ENCODE measurements around the gene ANO8. TPM values are rescaled to one million over a fixed set of nuclear protein-coding genes. Genes with fewer than 3 reads are reported as not detected.

ANO8 gene
- total and polyA plus RNA-seq, 2 experiments from 2014 or later = 4.5 to 24.9 TPM

GRCh38 chr19:17300992-17301619 lies 33.5 kb downstream of the ANO8 start:
- H2AFZ ChIP-seq = no peak overlapping the region
- no peaks in the 10 kb centered on the region for H3K27me3 ChIP-seq (ENCODE audit: insufficient read depth)
- Mint-ChIP-seq H3K36me3 (ENCODE audit: low read depth) (peaks cover 25% of the 10 kb centered on the region), H3K9me3 (peaks cover 10% of the 10 kb centered on the region), H3K27me3 (ENCODE audit: insufficient read depth, low read depth, poor library complexity) (peaks cover 20% of the 10 kb centered on the region), H3K4me1 (peaks cover 27% of the 10 kb centered on the region), H3K4me3 (peak overlapping the region; percentile 20; the same call in 2 of the 3 replicates), H3K27ac (no peak overlapping the region)
- H3K27ac ChIP-seq (ENCODE audit: low read depth) = no peak overlapping the region
- H3K4me3 ChIP-seq = no peak overlapping the region
- no peak for ATAC-seq
- TF ChIP-seq POLR2AphosphoS5 (IDR thresholded peaks at IDR 0.05; ENCODE audit: low read depth) (no peak), ETS1 (IDR thresholded peaks at IDR 0.05) (no peak), JUNB (IDR thresholded peaks at IDR 0.05; ENCODE audit: unreplicated experiment) (no peak), ZNF114 (CRISPR knock-in tag; IDR thresholded peaks at IDR 0.05) (no peak), EZH2 (IDR thresholded peaks at IDR 0.05; ENCODE audit: low read depth, unreplicated experiment) (no peak), EZH2phosphoT487 (IDR thresholded peaks at IDR 0.05; ENCODE audit: unreplicated experiment) (no peak), STAT1 (IDR thresholded peaks at IDR 0.05; ENCODE audit: unreplicated experiment) (no peak), ZNF331 (CRISPR knock-in tag; IDR thresholded peaks at IDR 0.05; ENCODE audit: low read depth) (no peak), REST (IDR thresholded peaks at IDR 0.05; ENCODE audit: unreplicated experiment) (no peak)
- TF ChIP-seq, protein P1, sequence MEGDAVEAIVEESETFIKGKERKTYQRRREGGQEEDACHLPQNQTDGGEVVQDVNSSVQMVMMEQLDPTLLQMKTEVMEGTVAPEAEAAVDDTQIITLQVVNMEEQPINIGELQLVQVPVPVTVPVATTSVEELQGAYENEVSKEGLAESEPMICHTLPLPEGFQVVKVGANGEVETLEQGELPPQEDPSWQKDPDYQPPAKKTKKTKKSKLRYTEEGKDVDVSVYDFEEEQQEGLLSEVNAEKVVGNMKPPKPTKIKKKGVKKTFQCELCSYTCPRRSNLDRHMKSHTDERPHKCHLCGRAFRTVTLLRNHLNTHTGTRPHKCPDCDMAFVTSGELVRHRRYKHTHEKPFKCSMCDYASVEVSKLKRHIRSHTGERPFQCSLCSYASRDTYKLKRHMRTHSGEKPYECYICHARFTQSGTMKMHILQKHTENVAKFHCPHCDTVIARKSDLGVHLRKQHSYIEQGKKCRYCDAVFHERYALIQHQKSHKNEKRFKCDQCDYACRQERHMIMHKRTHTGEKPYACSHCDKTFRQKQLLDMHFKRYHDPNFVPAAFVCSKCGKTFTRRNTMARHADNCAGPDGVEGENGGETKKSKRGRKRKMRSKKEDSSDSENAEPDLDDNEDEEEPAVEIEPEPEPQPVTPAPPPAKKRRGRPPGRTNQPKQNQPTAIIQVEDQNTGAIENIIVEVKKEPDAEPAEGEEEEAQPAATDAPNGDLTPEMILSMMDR (conservative IDR thresholded peaks at IDR 0.05; ENCODE audit: low read depth in 2 of 2) = no peak
- TF ChIP-seq, protein P2, sequence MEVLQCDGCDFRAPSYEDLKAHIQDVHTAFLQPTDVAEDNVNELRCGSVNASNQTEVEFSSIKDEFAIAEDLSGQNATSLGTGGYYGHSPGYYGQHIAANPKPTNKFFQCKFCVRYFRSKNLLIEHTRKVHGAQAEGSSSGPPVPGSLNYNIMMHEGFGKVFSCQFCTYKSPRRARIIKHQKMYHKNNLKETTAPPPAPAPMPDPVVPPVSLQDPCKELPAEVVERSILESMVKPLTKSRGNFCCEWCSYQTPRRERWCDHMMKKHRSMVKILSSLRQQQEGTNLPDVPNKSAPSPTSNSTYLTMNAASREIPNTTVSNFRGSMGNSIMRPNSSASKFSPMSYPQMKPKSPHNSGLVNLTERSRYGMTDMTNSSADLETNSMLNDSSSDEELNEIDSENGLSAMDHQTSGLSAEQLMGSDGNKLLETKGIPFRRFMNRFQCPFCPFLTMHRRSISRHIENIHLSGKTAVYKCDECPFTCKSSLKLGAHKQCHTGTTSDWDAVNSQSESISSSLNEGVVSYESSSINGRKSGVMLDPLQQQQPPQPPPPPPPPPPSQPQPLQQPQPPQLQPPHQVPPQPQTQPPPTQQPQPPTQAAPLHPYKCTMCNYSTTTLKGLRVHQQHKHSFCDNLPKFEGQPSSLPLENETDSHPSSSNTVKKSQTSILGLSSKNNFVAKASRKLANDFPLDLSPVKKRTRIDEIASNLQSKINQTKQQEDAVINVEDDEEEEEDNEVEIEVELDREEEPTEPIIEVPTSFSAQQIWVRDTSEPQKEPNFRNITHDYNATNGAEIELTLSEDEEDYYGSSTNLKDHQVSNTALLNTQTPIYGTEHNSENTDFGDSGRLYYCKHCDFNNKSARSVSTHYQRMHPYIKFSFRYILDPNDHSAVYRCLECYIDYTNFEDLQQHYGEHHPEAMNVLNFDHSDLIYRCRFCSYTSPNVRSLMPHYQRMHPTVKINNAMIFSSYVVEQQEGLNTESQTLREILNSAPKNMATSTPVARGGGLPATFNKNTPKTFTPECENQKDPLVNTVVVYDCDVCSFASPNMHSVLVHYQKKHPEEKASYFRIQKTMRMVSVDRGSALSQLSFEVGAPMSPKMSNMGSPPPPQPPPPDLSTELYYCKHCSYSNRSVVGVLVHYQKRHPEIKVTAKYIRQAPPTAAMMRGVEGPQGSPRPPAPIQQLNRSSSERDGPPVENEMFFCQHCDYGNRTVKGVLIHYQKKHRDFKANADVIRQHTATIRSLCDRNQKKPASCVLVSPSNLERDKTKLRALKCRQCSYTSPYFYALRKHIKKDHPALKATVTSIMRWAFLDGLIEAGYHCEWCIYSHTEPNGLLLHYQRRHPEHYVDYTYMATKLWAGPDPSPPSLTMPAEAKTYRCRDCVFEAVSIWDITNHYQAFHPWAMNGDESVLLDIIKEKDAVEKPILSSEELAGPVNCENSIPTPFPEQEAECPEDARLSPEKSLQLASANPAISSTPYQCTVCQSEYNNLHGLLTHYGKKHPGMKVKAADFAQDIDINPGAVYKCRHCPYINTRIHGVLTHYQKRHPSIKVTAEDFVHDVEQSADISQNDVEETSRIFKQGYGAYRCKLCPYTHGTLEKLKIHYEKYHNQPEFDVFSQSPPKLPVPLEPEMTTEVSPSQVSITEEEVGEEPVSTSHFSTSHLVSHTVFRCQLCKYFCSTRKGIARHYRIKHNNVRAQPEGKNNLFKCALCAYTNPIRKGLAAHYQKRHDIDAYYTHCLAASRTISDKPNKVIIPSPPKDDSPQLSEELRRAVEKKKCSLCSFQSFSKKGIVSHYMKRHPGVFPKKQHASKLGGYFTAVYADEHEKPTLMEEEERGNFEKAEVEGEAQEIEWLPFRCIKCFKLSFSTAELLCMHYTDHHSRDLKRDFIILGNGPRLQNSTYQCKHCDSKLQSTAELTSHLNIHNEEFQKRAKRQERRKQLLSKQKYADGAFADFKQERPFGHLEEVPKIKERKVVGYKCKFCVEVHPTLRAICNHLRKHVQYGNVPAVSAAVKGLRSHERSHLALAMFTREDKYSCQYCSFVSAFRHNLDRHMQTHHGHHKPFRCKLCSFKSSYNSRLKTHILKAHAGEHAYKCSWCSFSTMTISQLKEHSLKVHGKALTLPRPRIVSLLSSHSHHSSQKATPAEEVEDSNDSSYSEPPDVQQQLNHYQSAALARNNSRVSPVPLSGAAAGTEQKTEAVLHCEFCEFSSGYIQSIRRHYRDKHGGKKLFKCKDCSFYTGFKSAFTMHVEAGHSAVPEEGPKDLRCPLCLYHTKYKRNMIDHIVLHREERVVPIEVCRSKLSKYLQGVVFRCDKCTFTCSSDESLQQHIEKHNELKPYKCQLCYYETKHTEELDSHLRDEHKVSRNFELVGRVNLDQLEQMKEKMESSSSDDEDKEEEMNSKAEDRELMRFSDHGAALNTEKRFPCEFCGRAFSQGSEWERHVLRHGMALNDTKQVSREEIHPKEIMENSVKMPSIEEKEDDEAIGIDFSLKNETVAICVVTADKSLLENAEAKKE (CRISPR knock-in tag; IDR thresholded peaks at IDR 0.05) = no peak
- H3K4me1 ChIP-seq (ENCODE audit: insufficient read depth) = peaks cover 28% of the 10 kb centered on the region
- H3K79me2 ChIP-seq (replicated peaks; ENCODE audit: insufficient read depth) = peaks cover 7% of the 10 kb centered on the region
- peaks cover 3% of the 10 kb centered on the region for H4K20me1 ChIP-seq (replicated peaks; ENCODE audit: insufficient read depth)
- no peak overlapping the region for H3K4me2 ChIP-seq
- no peaks in the 10 kb centered on the region; the same call in 1 of the 2 replicates for H3K36me3 ChIP-seq (ENCODE audit: insufficient read depth)
- peaks cover 29% of the 10 kb centered on the region for H3F3A ChIP-seq (replicated peaks; ENCODE audit: low read depth)
- H3K9me2 ChIP-seq (ENCODE audit: insufficient read depth) = no peaks in the 10 kb centered on the region
- DNase-seq (ENCODE audit: low spot score) = no peak
